D721Med (cell line): ENCODE measurements around the gene PCSK9.

Source experiments
- DNase-seq: peaks from one replicate; pipeline ENCODE4 v3.0.0; 2011; ENCODE audit warnings: low spot score; ENCODE audit not compliant: insufficient read length
- FAIRE-seq: peaks from 2 replicates; lab custom pipeline; 2011; peaks lifted over from hg19 to GRCh38; lab: Jason Lieb, UNC
- TF ChIP-seq, protein P1 (sequence below): IDR thresholded peaks from 2 replicates; pipeline ENCODE4 v1.5.1; 2012; ENCODE audit warnings: mild to moderate bottlenecking, control low read depth; ENCODE audit not compliant: insufficient read depth; ENCODE audit errors: missing control alignments

The PCSK9 gene

DNA sequence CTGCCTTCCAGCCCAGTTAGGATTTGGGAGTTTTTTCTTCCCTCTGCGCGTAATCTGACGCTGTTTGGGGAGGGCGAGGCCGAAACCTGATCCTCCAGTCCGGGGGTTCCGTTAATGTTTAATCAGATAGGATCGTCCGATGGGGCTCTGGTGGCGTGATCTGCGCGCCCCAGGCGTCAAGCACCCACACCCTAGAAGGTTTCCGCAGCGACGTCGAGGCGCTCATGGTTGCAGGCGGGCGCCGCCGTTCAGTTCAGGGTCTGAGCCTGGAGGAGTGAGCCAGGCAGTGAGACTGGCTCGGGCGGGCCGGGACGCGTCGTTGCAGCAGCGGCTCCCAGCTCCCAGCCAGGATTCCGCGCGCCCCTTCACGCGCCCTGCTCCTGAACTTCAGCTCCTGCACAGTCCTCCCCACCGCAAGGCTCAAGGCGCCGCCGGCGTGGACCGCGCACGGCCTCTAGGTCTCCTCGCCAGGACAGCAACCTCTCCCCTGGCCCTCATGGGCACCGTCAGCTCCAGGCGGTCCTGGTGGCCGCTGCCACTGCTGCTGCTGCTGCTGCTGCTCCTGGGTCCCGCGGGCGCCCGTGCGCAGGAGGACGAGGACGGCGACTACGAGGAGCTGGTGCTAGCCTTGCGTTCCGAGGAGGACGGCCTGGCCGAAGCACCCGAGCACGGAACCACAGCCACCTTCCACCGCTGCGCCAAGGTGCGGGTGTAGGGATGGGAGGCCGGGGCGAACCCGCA, at the start of gene PCSK9:
Gene PCSK9, plus strand, starts transcription at position 207 of the 741 bp plus-strand sequence. Its CDS starts 290 bp downstream, at position 497.
- DNase-seq = no peak
- TF ChIP-seq, protein P1, sequence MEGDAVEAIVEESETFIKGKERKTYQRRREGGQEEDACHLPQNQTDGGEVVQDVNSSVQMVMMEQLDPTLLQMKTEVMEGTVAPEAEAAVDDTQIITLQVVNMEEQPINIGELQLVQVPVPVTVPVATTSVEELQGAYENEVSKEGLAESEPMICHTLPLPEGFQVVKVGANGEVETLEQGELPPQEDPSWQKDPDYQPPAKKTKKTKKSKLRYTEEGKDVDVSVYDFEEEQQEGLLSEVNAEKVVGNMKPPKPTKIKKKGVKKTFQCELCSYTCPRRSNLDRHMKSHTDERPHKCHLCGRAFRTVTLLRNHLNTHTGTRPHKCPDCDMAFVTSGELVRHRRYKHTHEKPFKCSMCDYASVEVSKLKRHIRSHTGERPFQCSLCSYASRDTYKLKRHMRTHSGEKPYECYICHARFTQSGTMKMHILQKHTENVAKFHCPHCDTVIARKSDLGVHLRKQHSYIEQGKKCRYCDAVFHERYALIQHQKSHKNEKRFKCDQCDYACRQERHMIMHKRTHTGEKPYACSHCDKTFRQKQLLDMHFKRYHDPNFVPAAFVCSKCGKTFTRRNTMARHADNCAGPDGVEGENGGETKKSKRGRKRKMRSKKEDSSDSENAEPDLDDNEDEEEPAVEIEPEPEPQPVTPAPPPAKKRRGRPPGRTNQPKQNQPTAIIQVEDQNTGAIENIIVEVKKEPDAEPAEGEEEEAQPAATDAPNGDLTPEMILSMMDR = no peak
- FAIRE-seq = no peak

DNA sequence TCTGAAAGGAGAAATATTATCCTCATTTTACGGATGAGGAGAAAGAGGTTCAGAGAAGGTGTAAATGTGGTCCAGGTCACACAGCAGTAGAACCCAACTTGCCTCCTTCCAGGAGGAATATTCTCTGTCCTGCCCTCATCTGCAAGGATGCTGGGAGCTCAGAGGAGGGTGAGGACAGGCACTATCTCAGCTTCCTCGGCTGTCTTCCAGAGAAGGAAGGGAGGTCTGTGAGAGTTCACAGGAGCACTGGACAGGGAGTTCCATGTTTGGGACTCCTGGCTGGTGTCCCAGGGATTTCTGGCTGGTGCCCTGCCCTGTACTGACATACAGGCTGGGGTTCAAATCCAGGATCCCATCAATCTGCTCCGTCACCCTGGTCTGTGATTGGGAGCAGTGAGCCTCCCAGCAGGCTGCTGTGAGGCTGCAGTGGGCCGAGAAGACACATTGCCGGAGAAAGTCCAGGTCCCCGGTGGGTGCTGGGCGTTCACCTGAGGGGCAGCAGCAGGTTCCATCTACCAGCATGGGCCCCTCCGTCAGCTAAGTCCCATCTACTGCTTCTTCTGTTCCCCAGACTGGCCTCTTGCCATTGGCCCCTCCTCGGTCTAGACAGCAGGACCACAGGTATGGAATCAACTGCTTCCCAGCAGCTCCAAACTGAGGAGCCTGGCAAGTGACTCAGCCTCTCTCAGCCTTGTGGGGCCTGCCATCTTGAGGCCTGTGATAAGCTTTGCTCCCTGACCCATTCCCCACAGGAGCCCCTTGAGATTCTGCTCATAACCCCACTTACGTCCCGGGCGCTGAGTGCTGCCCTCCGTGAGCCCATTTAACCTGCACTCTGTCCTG, 49.2 kb upstream of the PCSK9 start:
- FAIRE-seq (no peak), DNase-seq (no peak)
- TF ChIP-seq, protein P1 = no peak

DNA sequence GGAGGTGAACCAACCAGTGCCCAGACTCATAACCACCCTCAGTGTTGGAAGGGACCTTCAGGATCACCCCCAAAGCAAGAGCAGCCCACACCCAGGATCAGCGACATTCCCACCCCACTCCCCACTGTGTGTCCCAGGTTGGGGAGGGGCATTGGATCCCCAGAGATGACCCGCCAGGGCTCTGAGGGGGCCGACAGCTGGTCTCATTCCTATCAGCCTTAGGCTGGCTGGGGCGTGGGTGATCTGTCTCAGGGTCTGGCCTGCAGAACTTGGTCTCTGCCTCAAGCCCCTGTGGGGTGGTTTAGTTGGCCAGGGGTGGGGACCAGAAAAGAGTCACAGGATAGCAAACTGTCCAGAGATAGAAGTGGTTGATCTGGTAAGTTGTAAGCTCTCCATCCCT, 48.4 kb upstream of the PCSK9 start:
- DNase-seq = no peak
- TF ChIP-seq, protein P1 = no peak
- no peak for FAIRE-seq

DNA sequence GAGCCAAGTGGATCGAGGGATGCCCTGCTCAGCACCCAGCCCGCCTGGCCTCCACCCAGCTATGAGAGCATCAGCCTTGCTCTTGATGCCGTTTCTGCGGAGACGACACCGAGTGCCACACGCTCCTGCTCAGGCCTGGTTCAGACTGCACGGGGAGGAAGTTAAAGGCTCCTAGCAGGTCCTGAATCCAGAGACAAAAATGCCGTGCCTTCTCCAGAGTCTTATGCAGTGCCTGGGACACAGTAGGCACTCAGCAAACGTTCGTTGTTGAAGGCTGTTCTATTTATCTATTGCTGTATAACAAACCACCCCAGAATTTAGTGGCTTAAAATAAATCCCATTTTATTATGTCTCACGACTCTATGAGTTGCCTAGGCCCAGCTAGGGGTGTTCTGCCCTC, 47.4 kb upstream of the PCSK9 start:
- TF ChIP-seq, protein P1 = no peak
- FAIRE-seq (no peak), DNase-seq (no peak)

DNA sequence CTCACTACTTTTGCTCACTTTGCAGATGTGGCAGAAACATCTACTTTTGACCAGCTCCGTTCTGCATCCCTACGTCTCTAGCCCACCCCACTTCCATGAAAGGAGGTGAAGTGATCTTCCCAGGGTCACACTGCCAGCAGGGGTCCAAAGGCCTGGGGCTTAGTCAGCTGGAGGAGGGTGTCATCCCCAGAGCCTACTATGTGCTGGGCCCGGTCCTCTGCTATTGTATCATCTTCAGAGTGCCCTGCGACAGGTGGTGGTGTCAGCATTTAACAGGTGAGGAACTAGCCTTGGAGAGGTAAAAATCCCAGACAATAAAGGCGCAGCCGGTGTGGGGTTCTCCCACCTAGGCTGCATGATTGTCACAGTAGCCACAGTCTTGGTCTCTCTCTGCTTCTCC, 46.2 kb upstream of the PCSK9 start:
- FAIRE-seq (no peak), DNase-seq (no peak)
- TF ChIP-seq, protein P1 = no peak

DNA sequence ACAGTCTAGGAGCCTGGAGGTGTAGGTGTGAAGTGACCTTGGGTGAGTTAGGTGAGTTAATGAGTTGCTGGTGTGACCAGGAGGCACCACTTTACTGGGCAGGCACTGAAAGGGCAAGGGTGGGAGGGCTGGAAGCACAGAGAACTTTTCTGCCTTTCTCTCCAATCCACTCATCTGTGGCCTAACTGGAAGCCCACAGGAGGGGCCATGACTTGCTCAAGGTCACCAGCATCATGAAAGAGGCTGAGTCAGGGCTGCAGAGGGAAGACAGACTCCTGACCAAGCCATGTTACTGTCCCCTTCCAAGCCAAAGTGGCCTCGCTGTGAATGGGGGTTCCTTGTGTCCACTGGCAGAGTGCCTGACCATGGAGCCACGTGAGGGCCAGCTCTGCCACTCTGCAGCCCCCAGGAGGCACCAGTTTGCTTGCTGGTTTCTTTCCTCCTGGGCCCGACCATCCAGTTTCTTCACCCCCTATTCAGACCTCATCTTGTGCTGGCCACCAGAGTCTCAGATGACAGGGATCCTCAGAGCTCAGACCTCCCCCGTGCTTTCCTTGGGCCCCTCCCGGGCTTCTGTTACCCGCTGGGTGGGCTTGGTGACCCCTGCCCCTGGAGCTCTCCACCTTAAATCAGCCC, 44.9 kb upstream of the PCSK9 start:
- DNase-seq = no peak
- no peak for FAIRE-seq

More for the DNA sequence above, 44.9 kb upstream of the PCSK9 start:
- TF ChIP-seq, protein P1 = no peak
